ENCODE results near the gene CCND1.

CCND1 gene

GRCh38 chr11:69654660-69655478 is 13.9 kb downstream of the CCND1 start:
- DNase-seq, result peak; percentile 44

DNA sequence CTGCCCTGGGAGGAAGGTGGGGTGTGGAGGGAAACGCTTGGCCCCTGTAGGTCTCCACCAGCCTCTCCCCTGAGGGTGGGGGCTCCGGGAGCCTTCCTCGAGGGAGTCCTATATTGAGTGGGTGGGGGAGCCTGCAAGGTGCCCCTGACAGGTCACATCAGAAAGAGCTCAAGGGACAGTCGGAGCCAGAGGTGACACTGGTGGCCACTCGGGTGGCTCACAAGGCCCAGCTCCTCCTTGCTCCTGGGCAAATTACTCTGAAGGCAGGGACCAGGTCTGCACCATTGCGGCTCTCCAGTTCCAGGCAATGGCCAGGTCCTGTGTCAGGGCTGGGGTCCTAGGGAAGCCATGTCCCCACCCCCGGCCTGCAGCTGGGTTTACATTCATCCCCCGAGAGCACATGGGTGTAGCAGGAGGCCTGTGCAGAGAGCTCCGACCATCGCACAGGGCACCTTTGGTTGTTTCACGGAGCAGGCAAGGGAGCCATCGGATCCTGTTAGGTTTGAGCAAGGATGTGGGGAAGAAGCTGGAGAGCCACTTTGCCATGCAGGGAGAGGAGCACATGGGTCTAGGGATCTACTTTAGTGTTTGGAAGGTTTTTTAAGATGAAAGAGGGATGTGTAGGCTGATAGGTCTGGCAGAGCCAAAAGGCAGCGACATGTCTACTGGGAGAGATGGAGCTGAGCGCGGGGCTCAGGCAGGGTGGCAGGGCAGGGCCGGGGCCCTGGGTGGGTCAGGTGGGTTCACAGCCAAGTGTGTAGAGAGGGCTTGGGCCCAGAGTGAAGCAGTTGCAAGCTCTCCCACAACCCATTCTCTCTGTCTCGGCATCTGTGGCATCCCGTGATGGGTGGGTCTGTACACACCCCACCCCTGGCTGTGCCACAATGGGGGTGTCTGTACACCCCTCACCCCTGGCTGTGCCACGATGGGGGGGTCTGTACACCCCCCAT is 14.8 kb downstream of the CCND1 start:
- no peak for DNase-seq

DNA sequence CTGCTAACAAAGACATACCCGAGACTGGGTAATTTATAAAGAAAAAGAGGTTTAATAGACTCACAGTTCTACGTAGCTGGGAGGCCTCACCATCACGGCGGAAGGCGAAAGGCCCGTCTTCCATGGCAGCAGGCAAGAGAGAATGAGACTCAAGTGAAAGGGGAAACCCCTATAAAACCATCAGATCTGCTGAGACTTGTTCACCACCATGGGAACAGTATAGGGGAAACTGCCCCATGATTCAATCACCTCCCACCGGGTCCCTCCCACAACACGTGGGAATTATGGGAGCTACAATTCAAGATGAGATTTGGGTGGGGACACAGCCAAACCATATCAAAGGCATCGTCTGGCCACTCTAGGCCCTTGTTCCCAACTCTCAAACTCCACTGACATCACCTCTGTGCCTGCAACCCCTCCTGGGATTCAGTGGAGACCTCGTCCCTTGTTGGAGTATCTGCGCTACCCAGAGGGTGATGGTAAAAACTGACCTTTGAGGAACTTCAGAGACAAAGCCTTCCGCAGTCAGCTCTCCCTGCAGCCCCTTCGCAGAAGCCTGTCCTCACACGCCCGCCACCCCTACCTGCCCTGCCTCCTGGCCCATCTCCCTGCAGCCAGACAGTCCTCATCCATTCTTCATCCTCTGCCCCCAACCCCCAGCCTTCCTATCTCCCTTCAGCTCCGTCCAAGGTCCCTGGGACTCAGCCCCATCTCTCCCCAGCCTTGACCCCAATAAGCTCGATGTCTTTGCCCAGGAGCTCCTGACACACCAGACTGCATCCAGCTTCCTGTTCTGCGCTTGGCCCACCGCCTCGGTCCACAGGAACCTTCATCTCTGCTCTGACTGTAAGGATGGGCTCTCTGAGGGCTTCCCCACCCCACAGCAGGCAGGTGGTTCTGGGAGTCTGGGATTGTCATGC is 15.8 kb downstream of the CCND1 start:
- no peak for DNase-seq

GRCh38 chr11:69657456-69657910 is 16.5 kb downstream of the CCND1 start:
- no peak for DNase-seq

- no peak for DNase-seq
These were observed 17.1 kb downstream of the CCND1 start for GRCh38 chr11:69657911-69658625.

DNA sequence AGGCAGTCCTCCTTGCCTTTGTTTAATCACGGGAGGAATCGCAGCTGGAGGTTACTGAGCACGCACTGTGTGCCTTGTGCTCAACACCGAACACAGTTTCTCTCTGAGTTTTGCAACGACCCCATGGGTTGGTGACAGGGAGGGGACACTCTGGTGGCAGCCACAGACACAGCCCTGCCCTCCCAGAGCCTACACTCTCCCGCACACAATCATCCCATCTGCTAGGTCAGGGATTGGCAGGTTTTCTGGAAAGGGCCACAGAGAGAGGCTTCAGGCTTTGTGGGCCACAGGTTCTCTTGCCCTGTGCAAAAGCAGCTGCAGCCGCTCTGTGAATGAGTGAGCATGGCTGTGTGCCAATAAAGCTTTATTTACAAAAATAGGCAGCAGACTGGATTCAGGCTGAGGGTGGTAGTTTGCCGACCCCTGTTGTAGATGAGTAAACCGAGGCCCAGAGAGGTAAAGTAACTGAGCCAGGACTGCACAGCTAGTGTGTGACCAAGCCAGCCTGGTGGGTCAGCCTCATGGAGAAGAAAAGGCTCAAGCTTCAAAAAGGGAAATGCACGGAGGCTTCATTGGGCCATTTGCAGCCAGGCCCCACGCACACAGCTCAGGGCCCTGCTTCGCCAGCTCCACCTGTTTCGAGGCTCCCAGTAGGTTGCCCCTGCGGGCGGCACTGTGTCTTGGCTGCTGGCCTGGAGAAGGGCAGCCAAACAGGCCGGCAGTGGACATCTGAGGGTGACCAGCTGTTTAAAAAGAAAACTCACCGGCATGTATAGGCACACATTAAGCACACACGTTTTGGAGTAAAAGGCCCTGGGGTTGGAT is 17.9 kb downstream of the CCND1 start:
- no peak for DNase-seq

GRCh38 chr11:69659591-69659990 is 18.6 kb downstream of the CCND1 start:
- no peak for DNase-seq

DNA sequence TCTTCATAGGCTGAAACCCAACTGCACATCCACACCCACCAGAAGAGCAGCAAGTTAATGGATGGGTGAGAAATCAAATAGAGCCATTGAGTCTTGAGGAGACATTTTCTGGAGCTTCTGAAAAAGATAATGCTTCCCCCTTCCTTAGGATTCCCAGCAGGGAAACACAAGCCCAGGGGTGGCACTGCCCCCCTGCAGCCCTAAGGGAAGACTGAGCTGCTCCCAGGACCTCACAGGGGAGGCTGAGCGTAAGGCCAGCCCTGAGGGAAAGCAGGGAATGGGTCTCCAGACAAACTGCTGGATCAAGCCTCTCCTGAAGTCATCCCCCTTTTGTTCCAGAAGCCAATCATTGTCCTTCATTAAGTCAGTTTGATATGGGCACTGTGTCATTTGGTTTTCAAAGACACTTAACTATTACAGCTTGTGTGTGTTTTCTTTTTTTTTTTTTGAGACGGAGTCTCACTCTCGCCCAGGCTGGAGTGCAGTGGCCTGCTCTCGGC is 19.1 kb downstream of the CCND1 start:
- DNase-seq, result no peak

- no peak for DNase-seq
These were observed 20.4 kb downstream of the CCND1 start for GRCh38 chr11:69661413-69661715.

- DNase-seq, result no peak
These were observed 21.2 kb downstream of the CCND1 start for GRCh38 chr11:69662021-69662698.

GRCh38 chr11:69662806-69663205 is 21.9 kb downstream of the CCND1 start:
- DNase-seq, result no peak

DNA sequence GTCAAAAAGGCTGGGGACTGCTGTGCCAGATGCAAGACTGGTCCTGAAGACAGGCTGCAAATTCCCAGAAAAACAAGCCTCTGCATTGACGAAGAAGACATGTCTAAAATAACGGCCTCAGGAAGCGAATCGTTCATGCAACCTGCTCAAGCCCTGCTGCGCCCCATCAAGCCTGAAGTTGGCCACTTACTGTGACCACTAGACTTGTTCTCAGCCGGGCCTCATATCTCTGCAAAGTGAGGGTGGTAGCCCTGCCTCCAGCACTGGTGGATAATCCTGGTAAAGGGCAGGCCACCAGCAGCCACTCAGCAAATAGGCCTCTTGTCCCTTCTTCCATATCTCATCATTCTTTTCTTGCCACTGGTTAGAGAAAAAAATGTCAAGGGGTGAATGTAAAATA is 22.4 kb downstream of the CCND1 start:
- DNase-seq, result no peak

- no peak for DNase-seq
These were observed 23.3 kb downstream of the CCND1 start for GRCh38 chr11:69664103-69664775.

DNA sequence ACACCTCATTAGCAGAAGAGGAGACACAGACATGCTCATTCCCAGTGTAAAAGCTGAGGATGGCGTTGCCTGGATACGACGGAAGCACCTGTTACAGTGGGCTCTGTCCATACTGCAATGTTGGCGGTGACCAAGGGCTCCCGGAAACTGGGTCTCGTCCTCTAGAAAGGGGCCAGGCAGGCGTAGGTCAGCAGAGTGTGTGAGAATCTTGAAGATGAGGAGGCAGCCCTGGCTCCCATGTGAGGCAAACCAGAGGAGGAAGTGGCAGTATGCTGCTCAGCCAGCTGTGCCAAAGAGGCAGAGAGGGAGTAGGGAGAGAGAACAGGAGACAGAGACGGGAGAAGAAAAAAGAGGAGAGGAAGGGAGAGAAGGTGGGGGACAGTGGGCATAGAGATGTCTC is 23.9 kb downstream of the CCND1 start:
- no peak for DNase-seq

DNA sequence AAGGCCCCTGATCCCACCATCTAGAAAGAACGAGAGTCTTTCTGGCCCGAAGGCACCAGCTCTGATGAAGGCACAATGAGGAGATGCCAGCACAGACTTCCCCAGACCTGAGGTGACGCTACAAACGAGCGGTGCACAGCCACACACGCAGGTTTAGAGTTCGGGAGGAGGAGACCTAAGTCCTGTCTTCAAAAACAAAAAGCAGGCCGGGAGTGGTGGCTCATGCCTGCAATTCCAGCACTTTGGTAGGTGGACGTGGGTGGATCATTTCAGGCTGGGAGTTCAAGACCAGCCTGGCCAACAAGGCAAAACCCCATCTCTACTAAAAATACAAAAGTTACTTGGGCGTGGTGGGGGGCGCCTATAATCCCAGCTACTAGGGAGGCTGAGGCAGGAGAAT is 24.7 kb downstream of the CCND1 start:
- DNase-seq, result no peak

GRCh38 chr11:69666261-69666660 is 25.3 kb downstream of the CCND1 start:
- no peak for DNase-seq

- DNase-seq, result no peak
These were observed 26.0 kb downstream of the CCND1 start for GRCh38 chr11:69666752-69667536.

DNA sequence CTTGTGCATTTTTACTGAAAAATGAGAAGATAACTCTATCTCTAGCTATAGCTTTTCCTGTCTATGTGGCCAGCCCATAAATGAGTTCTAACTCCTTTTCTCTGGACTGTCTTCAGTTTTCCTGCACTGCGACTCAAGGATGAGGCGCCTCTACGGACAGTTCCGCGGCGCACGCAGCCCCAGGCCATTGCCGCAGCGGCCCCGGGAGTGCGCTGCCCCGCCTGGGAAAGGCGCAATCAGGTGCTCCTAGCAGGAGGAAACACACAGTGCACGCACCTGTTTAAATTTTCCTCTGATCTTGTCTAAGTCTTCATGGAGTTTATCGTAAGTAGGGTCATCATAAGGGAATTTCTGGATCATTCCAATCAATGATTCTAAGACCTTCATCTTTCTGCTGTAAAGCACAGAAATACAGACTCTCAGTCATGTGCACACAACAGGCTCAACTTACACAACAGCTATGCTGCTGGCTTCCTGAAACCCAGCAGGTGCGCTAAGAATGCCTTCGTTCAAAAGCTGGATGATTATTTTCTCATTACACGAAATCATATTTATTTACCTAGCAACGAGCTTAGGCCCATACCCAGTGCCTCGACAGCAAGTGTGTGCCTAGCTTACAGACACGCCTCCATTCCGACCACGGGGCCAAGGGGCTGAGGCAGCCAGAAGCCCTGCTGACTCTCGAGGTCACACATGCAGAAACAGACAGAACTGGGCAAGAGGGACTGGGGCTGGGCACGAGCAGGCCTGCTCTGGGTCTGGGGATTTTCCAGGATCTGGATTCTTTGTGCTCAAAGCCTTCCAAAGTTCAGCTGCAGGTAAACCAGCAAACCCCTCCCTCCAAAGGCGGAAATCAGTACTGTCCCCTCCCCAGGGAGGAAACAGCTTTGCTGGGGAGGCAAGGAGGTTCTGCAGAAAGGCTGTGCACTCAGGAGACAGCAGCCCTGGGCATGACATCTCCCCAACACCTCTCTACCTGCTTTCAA is 27.0 kb downstream of the CCND1 start:
- DNase-seq, result peak; percentile 34

All from NCI-H146 (cell line).